IPS-18c (cell line): ENCODE results near the gene TMEM26.

Experiments
- H3K4me3 ChIP-seq: 2 replicates; pipeline ENCODE4 v1.7.0; 2013; ENCODE audit warnings: low read depth, mild to moderate bottlenecking, low read length, moderate library complexity; ENCODE audit not compliant: insufficient read depth
- H3K9me3 ChIP-seq: one replicate; pipeline ENCODE4 v1.6.1; 2013; ENCODE audit warnings: mild to moderate bottlenecking, low read length, moderate library complexity; ENCODE audit not compliant: control insufficient read depth, insufficient read depth

The TMEM26 gene

DNA sequence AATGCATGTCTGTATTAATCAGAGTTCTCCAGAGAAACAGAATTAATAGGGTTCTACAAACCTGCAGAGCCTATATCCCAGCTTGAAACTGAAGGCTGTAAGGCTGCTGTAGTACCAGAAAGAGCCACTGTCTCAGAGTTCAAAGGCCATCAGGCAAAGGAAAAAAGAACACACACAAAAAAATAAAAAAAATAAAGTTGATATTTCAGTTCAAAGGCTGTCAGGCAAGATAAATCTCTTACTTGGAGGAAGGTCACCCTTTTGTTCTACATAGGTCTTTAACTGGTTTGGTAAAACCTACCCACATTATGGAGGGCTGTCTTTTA, 12.0 kb upstream of the TMEM26 start:
- H3K9me3 ChIP-seq = no peaks in the 10 kb centered on the region

DNA sequence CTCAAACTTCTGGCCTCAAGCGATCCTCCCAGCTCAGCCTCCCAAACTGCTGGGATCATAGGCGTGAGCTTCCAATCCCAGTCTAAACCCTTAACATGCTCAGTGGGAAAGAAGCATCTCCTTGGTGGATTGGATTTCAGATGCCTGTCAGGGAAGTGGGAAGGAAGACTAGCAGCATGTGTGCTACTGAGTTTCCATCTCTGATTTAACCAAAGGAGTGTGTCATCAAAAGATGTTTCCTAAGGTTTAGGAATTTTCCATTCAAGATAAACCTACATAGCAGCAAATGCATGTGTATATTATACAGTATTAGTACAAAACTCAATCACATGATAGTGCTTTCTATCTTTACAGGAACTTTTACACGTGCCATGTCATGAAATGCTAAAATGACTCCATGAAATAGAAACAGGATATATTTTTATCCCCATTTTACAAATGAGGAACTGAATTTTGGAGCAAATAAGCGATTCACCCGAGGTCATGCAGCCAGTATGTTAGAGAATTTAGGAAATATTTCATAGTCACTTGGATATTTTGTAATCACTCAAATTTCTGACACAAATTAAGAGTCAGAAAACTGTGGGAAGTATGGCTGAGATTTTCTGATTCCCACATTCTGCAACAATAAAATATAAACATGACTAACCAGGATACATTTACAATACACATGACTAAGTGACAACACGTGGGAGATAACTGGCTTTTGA, 11.4 kb upstream of the TMEM26 start:
- H3K4me3 ChIP-seq = no peak overlapping the region
- no peaks in the 10 kb centered on the region for H3K9me3 ChIP-seq

More for the DNA sequence above, 12.0 kb upstream of the TMEM26 start:
- no peak overlapping the region for H3K4me3 ChIP-seq

DNA sequence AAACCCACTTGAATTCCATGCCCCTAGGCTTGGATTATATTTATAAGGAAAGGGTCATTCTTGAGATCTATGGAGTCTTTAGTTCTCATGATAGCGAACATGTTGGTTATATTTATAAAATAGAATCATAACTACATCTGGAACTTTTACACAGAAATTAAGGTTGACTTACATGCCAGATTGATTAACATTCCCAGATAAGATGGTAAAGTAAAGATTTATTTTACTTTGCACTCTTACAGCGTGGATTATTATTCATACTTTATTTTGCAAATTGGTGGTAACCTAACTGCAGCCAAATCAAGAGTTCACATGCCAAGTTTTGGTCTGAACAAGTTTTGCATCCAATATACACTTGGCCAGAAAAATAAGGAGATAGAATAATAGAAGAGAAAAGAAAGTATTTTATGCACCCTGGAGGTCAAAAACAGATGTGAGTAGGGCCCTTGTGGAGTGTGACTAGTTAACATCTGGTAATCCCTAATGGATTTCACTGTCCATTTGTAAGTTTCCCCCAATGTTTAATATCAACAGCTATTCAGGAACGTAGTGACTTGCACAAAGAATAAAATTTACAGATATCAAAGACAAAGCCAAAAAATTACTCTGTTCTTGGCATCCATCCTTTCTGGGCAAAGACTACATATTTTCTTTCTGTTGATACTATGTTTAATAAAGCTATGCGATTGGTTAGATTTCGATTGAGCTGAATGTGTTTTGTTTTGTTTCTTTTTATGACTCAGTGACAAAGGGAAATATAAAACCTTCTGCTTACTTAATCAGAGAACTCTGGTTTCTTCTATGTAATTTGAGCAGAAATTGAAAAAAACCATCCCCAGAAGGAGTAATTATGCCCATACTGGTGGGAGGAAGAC, 10.1 kb upstream of the TMEM26 start:
- H3K9me3 ChIP-seq = no peaks in the 10 kb centered on the region
- H3K4me3 ChIP-seq = no peak overlapping the region

DNA sequence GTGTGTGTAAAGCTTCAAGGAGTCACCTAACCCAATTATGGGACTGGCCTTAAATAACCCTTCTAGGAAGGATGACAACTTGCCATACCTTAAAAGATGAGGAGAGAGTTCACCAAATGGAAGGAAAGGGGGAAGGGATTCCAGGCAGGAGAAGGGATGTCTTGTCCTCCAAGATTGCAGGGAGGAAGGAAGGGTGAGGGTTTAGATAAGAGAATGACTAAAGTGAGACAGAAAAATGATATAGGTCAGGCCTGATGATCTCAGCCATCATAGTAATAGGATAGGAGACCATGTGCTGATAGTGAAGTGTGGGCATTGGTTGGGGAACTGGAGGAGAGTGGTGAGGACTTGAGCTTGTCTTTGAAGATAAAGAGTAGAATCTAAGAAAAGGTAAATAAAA, 7.7 kb upstream of the TMEM26 start:
- H3K9me3 ChIP-seq = no peaks in the 10 kb centered on the region
- H3K4me3 ChIP-seq = no peak overlapping the region

DNA sequence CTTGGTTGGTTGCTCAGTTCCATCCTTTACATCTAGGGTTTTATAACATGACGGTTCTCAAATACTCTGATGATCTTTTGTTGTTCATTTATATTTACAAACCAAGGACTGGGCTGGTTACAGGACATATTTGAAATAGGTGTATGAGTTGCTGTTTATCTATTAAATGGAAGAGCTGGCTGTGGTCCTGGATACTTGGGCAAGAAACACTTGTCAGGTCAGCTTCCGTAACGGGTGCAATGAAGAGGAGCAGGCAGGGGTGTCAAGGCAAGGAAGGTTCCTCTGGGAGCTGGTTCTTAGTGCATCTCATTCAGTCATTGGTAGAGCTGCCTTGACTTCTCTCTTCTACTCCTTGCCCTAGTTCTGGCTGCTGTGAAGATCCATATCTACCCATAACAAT, 4.8 kb upstream of the TMEM26 start:
- Histone ChIP-seq H3K9me3 (no peaks in the 10 kb centered on the region), H3K4me3 (no peak overlapping the region)

DNA sequence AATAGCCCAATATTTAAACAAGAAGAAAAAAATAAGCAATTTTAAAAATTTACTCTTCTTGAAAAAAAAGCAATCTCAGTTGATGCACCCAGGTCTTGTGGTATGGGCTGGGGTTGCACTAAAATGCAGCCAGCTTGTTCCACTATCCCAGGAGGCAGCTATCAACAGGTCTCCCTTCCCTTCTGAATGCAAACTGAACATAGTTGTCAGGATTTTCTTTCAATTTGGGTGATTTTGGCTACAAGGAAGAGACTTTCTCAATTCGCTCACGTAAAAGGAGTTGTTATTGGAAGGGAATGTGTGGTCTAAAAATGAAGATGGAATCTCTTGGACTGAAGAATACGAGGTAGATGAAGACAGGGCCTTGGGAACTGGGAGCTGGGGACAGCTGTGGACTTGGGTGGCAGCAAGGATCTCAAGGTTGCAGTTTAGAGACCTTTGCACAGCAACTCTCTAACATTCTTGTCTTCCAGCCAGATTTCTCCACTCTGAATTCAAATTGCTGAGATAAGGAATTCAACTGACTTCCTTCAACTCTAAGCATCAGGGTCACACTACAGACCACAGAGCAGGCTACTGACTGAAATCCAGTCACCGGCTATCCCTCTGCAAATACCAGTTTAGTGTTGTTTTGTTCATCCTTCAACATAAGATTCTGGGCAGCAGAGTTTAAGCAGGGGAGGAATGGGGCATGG, 3.1 kb upstream of the TMEM26 start:
- Histone ChIP-seq H3K9me3 (no peaks in the 10 kb centered on the region), H3K4me3 (no peak overlapping the region)

DNA sequence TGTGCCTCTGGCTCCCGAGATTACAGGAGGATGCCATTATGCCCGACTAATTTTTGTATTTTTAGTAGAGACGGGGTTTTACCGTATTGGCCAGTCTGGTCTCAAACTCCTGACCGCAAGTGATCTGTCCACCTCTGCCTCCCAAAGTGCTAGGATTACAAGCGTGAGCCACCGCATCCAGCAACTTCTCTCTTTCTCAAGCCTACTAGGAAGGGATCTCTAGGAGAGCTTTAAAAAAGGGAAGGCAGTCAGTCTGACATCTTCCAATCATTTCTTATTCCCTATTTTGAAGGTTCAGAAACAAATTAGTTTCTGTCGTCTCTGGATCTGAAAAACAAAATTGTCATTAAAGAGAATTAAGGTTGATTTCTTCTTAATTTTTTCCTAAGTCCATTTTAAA, 2.5 kb upstream of the TMEM26 start:
- H3K9me3 ChIP-seq = no peaks in the 10 kb centered on the region
- H3K4me3 ChIP-seq = no peak overlapping the region

DNA sequence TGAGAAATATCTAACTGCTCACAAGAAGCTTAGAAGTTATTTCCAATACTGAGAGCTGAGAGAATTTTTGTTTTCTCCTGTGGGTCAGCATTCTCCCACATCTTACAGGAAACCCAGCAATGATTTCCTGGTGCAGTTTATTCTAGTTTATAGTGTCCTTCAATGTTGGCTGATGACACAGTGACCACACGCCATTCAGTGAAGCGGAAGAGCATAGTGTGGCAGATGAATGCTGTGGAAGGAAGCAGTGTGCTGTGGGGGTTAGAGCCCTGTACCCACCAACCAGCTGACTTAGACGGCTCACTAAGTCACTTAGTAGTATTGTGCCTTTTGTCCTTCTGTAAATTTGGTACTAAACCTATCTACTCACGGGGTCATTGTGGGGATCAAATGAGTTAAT, 1.4 kb upstream of the TMEM26 start:
- Histone ChIP-seq H3K9me3 (no peaks in the 10 kb centered on the region), H3K4me3 (no peak overlapping the region)

DNA sequence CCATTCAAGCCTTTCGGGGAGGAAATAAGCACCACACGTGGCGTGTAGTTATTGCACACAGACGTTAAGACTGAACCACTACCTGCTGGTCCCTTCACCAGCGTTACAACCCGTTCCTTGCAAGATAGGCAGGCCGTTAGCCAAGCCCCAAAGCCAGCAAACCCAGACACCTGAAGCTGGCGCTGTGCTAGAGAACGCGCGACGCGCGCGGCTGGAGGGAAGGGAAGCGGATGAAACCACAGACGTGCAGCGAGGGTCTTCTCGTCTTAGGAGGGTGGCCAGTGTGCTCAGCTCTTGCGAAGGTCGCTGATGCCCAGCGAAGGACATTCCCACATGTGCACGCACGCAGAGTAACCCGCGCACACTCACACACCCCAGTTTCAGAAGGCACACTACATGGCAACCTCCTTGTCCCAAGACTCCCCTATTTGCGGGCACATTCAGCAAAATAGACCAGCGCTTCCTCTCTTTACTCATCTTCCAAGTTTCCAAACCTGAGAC, 980 bp downstream of the TMEM26 start:
- peak overlapping the region; percentile 75 for H3K4me3 ChIP-seq
- no peaks in the 10 kb centered on the region for H3K9me3 ChIP-seq

DNA sequence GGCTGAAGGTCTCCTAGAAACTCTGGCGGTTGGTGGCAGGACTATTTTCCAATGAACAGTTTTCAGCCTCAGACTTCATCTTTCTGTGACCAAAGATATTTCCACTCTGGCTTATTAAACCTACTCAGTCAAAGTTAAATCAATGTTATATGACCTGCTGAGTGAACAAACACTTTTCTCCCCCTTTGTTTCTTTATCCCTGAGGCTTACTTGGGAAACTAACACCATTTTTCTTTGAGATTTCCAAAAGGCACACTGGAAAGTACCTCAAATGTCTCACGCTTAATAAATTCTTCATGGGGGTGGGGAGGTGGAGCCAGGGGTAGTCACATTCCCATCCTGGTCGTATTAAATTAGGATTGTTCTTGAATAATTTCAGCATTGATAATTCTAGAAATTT, 1.8 kb downstream of the TMEM26 start:
- Histone ChIP-seq H3K4me3 (no peak overlapping the region), H3K9me3 (no peaks in the 10 kb centered on the region)

DNA sequence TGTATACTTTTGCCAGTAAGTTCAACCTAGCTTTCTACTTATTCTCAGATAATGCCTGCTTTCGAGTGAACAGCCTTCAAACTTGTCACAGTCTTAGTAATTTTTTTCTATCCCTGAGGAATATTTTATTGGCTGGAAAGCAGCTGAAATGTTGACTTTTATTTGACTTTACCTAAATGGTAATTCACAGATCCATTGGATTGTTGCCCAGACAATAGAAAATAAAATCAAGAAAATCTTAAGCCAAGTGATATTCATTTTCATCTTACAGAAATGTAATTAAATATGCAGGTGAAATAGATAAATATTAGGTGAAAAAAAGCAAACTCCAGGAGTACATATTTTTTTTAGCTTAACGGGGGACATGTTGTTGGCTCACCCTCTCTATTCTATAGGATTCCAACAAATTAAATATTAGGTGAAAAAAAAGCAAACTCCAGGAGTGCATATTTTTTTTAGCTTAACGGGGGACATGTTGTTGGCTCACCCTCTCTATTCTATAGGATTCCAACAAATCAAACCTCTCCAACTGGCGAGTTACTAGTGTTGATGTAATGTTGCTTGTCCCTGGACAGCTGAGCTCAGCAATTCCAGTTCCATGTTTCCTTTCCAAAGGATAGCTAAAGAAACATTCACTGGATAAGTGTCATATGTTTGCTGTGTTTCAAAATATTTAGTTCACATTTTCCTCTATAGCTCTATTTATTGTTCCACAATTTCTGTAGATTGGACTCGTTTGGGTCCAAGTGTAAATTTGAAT, 4.2 kb downstream of the TMEM26 start:
- no peaks in the 10 kb centered on the region for H3K9me3 ChIP-seq
- H3K4me3 ChIP-seq = no peak overlapping the region

DNA sequence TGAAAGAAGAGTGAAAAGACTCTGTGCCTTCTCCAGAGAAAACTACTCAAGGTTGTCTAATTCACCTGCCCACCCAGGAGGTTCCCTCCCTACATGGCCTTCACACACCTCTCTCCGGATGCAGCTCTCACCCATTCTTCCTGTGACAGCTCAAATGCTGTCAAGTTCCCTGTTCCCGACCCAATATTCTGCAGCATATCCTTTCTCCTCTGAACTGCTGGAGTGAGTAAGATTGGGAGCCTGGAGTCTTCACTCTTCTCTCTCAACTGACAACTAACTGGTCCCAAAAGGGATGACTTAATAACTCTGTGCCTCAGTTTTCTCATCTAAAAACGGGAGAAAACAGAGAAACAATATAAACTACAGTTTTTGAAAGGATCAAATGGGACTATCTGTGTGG, 5.1 kb downstream of the TMEM26 start:
- Histone ChIP-seq H3K9me3 (no peaks in the 10 kb centered on the region), H3K4me3 (no peak overlapping the region)

DNA sequence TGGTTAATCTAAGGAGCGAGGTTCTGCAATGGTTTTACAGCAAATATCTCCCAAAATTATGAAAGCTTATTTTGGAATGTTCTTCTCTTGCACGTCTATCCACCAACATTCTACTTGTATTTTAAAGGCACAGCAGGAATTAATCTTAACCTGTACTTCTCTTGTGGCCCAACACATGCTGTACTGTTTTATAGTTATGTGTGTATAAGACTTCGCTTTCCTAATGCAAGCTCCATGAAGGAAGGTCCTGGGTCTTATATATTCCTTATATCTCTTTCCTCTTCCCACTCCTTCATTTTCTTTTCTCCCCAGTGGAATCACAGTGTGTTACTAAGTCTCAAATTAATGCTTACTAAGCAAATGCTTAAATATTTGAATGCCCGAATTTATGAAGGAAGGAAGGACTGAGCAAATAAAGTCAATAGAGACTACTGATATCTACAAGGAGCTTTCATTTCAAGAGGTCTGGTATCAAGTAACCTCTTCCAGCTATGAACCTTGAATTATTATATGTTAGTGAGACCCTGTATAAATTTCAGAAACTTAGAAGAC, 14.0 kb downstream of the TMEM26 start:
- no peak overlapping the region for H3K4me3 ChIP-seq
- H3K9me3 ChIP-seq = no peaks in the 10 kb centered on the region

DNA sequence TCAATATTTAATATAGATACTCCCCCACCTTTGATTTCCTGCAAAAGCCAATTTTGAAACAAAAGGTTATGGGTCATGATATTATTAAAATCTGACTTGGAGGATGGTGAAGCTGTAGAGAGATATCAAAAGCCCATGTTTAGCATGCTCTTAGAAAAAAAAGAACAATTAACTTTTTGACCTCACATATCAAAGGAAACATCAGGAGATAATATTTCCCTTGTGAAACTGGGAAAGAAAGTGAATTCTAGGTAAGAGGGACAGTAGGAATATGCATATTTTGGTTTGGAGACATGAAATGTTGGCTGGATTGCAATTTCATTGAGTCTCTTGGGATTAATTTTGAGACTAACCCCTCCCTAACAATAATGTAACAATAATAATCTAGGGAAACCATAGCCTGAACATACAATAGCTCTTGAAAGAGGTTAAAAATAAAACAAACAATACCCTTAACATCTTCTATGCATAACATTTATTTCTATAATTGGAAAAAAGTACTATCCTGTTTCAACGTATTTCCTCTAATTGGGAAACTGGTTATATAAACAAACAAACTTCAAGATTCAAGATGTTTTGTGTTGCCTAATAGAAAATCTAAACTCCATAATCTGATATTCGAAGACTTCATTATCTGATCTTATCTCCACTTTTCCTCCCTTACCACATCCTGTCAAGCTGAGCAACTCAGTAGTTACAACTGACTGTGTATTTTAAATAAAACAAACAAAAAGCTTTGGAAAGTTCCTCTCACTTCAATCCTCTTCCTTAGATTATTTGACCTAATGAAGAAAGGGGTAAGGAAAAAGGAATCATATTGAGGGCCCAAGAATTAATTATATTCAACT, 14.8 kb downstream of the TMEM26 start:
- H3K9me3 ChIP-seq = no peaks in the 10 kb centered on the region
- no peak overlapping the region for H3K4me3 ChIP-seq

DNA sequence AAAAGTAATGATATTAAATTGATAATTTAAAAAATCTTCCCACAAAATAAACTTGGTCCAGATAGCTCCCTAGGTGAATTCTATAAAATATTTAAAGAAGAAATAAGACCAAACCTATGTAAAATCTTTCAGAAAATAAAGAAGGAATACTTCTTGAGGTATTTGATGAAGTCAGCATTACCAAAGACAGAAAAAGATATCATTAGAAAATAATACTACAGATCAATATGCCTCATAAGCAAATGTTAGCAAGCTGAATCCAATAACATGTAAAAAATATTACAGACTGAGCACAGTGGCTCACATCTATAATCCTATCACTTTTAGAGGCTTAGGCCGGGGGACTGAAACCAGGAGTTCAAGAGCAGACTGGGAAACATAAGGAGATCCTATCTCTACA, 30.0 kb downstream of the TMEM26 start:
- Histone ChIP-seq H3K4me3 (no peak overlapping the region), H3K9me3 (no peaks in the 10 kb centered on the region)

DNA sequence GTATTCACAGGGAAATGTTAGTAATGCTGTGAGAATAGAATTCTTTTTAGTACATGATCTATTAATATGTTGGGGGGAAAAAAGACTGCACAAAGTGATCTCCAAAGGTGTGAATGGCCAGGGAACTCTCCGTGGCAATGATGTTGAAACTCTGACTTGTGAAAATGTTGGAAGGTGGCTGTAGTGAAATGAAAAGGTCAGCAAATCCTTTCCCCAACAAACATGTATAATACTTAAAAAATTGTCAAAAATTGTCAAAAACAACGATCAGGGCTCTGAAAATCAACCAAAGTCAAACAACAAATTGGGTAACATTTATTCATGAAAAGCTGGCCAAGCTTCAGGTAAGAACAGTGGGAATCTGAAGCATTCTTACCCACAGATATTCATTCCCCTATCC, 35.5 kb downstream of the TMEM26 start:
- no peaks in the 10 kb centered on the region for H3K9me3 ChIP-seq
- H3K4me3 ChIP-seq = no peak overlapping the region
